GM13977 (cell line): Measurements from ENCODE around the gene SLC25A48.
A peak's percentile ranks its signal among the peaks of the same experiment; 100 is the strongest.

Source experiments
- DNase-seq: peaks from one replicate; pipeline ENCODE4 v3.0.0; 2012; ENCODE audit warnings: low spot score
- CTCF ChIP-seq: IDR thresholded peaks from 2 replicates; pipeline ENCODE4 v1.5.1; 2012; ENCODE audit warnings: mild to moderate bottlenecking, control low read depth; ENCODE audit not compliant: insufficient read depth; ENCODE audit errors: extremely low read depth, missing control alignments
- in situ Hi-C: fragments of 300-500 bp; cut with MboI; formaldehyde crosslinking; loops from one replicate; pipeline ENCODE4 v1.12.0; 2022; ENCODE audit warnings: low sequenced_read_pairs, low pct_unique_long_range_greater_than_20kb, mixed read lengths, inconsistent platforms; ENCODE audit not compliant: unreplicated experiment

The SLC25A48 gene

GRCh38 chr5:135878156-135878620, 43.7 kb downstream of the SLC25A48 start:
- TF ChIP-seq CTCF = no peak
- no peak for DNase-seq
- in situ Hi-C loops = loop anchor here (25.0 kb wide), 1 partner anchor 534 kb away; no protein-coding TSS in a partner anchor

GRCh38 chr5:135879591-135879990, 45.1 kb downstream of the SLC25A48 start:
- no peak for DNase-seq
- in situ Hi-C loops = loop anchor here (25.0 kb wide), 1 partner anchor 533 kb away; no protein-coding TSS in a partner anchor

GRCh38 chr5:135880278-135880677, 45.8 kb downstream of the SLC25A48 start:
- no peak for TF ChIP-seq CTCF
- in situ Hi-C loops = loop anchor here (10.0 to 25.0 kb wide), 2 partner anchors 335 to 532 kb away; no protein-coding TSS in a partner anchor
- DNase-seq = peak; percentile 32

More at GRCh38 chr5:135879591-135879990, 45.1 kb downstream of the SLC25A48 start:
- no peak for TF ChIP-seq CTCF

GRCh38 chr5:135880801-135881200, 46.3 kb downstream of the SLC25A48 start:
- in situ Hi-C loops = loop anchor here (10.0 to 25.0 kb wide), 2 partner anchors 334 to 532 kb away; no protein-coding TSS in a partner anchor
- TF ChIP-seq CTCF = no peak
- no peak for DNase-seq

GRCh38 chr5:135881244-135881643, 46.8 kb downstream of the SLC25A48 start:
- no peak for DNase-seq
- in situ Hi-C loops = loop anchor here (10.0 to 25.0 kb wide), 2 partner anchors 334 to 531 kb away; no protein-coding TSS in a partner anchor
- no peak for TF ChIP-seq CTCF

- DNase-seq = no peak
- in situ Hi-C loops = loop anchor here (10.0 to 25.0 kb wide), 2 partner anchors 333 to 530 kb away; no protein-coding TSS in a partner anchor
These were observed 47.4 kb downstream of the SLC25A48 start for GRCh38 chr5:135881819-135882218.

More at GRCh38 chr5:135881819-135882218, 47.4 kb downstream of the SLC25A48 start:
- TF ChIP-seq CTCF = no peak
